Measurements from ENCODE around the gene MLF2.

- TF ChIP-seq CTCF (conservative IDR thresholded peaks at IDR 0.05): no peak
- no peak for TF ChIP-seq ZFX (IDR thresholded peaks at IDR 0.05)
Measured at GRCh38 chr12:6786416-6787094, 33.6 kb upstream of the MLF2 start.
